Ishikawa (cell line): ENCODE measurements around the gene SHB.

Experiments
- CEBPB ChIP-seq: IDR thresholded peaks from 2 replicates; pipeline ENCODE4 v1.6.1; 2012
- CREB1 ChIP-seq: IDR thresholded peaks from 2 replicates; pipeline ENCODE4 v1.6.1; 2012; ENCODE audit warnings: low read depth
- EGR1 ChIP-seq: IDR thresholded peaks from 2 replicates; pipeline ENCODE4 v1.6.1; 2012
- EP300 ChIP-seq: IDR thresholded peaks from 2 replicates; pipeline ENCODE4 v1.6.1; 2012; ENCODE audit warnings: borderline replicate concordance
- FOXM1 ChIP-seq: IDR thresholded peaks from 2 replicates; pipeline ENCODE4 v1.6.1; 2012; ENCODE audit warnings: low read depth, borderline replicate concordance
- NFIC ChIP-seq: IDR thresholded peaks from 2 replicates; pipeline ENCODE4 v1.6.1; 2012
- RAD21 ChIP-seq: IDR thresholded peaks from 2 replicates; pipeline ENCODE4 v1.6.1; 2012; ENCODE audit warnings: low read depth
- REST ChIP-seq: IDR thresholded peaks from 2 replicates; pipeline ENCODE4 v1.6.1; 2012; ENCODE audit warnings: low read depth, mild to moderate bottlenecking
- TAF1 ChIP-seq: IDR thresholded peaks from 2 replicates; pipeline ENCODE4 v1.6.1; 2012; ENCODE audit warnings: low read depth, mild to moderate bottlenecking
- TCF12 ChIP-seq: IDR thresholded peaks from 2 replicates; pipeline ENCODE4 v1.6.1; 2012; ENCODE audit warnings: low read depth
- TEAD4 ChIP-seq: IDR thresholded peaks from 2 replicates; pipeline ENCODE4 v1.6.1; 2012
- USF1 ChIP-seq: IDR thresholded peaks from 2 replicates; pipeline ENCODE4 v1.6.1; 2012
- YY1 ChIP-seq: IDR thresholded peaks from 2 replicates; pipeline ENCODE4 v1.6.1; 2012; ENCODE audit warnings: low read depth
- ZBTB7A ChIP-seq: IDR thresholded peaks from 2 replicates; pipeline ENCODE4 v1.6.1; 2012; ENCODE audit warnings: low read depth
- TF ChIP-seq, protein P1 (sequence below): IDR thresholded peaks from 2 replicates; pipeline ENCODE4 v1.6.1; 2012

Gene SHB

DNA sequence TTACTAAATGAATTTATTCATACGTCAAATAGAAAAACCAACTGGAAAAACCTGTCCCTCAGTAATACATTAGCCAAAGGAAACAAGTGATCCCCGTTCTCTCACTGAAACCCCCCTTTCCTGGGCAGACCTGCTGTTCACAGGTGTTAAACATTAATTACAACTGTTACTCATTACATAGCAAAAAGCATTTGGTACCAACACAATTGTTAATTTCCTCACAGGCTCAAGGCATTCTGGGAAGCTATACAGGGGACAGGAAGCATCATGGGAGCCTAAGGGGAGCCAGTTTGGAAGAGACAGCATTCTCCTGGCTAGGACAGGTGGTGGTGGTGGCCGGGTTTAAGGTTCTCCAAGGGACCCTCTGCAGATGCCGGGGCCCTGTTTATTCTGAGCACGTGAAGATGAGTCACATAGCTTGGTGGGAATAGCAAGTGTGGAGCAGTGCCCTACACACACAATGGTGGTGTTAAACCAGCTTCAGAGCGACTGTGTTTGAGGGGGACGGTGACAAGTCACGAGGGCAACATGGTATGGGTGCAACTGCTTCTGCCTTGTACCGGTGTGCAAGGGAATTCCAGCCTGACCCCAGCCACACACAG is 102.5 kb downstream of the SHB start:
- no peak for TF ChIP-seq TAF1
- no peak for TF ChIP-seq RAD21
- TF ChIP-seq NFIC: no peak
- TF ChIP-seq ZBTB7A: no peak
- no peak for TF ChIP-seq REST
- no peak for TF ChIP-seq FOXM1
- TF ChIP-seq TCF12: no peak
- TF ChIP-seq YY1: no peak
- TF ChIP-seq EGR1: no peak
- TF ChIP-seq, protein P1, sequence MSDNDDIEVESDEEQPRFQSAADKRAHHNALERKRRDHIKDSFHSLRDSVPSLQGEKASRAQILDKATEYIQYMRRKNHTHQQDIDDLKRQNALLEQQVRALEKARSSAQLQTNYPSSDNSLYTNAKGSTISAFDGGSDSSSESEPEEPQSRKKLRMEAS: no peak
- no peak for TF ChIP-seq USF1
- TF ChIP-seq CEBPB: no peak

DNA sequence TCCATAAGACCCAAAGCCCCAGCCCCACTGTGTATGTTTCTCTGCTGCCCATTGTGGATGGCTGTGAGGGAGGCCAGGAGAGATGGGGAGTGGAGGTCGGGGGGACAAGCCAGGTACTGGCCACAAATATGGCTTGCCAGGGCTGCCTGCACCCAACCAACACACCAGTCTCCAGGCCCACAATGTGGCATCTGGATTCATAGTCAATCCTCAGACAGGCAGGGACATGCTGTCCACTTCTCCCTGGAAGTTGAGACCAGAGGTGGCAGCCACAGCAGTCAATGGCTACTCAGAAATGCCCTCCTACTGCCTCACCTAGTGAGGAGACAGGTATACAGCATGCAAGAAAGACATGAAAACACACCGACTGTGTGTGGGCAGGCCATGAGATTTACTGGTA is 103.9 kb downstream of the SHB start:
- TF ChIP-seq FOXM1: no peak
- TF ChIP-seq YY1: no peak
- no peak for TF ChIP-seq EP300
- no peak for TF ChIP-seq RAD21
- TF ChIP-seq EGR1: no peak
- TF ChIP-seq TCF12: no peak
- no peak for TF ChIP-seq CEBPB

DNA sequence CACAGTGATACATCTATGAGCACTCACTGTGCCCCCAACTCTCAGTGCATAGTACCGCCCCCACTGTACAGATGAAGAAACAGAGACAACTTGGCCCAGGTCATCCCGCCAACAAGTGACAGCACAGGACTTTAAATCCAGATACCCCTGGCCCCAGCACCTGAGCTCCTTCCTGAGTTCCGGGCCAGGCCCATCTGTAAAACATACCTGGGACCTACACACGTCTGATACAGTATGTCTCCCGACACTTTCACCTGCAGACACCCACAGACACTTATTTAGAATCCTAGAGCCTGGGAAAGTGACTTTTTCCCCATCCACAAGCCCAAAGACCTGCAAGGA is 104.3 kb downstream of the SHB start:
- TF ChIP-seq REST (no peak), EP300 (no peak), CEBPB (no peak), RAD21 (no peak), YY1 (no peak), TAF1 (no peak), TEAD4 (no peak)

GRCh38 chr9:37963936-37964739 is 104.9 kb downstream of the SHB start:
- no peak for TF ChIP-seq EP300
- TF ChIP-seq RAD21: no peak
- TF ChIP-seq CEBPB: no peak
- TF ChIP-seq NFIC: no peak
- TF ChIP-seq TAF1: no peak
- no peak for TF ChIP-seq TCF12
- TF ChIP-seq REST: no peak
- no peak for TF ChIP-seq ZBTB7A
- TF ChIP-seq TEAD4: no peak
- TF ChIP-seq, protein P1: no peak
- no peak for TF ChIP-seq CREB1
- no peak for TF ChIP-seq EGR1

GRCh38 chr9:37961351-37961750 is 107.7 kb downstream of the SHB start:
- TF ChIP-seq TAF1 (no peak), YY1 (no peak), EGR1 (no peak), CREB1 (no peak), USF1 (no peak), EP300 (no peak), FOXM1 (no peak), NFIC (no peak), ZBTB7A (no peak), RAD21 (no peak), CEBPB (no peak), TCF12 (no peak)
- TF ChIP-seq, protein P1: no peak
